ENCODE results near the gene ERC2.
"Not testable (repeated sequence)": the region's sequence is repeated elsewhere in the genome, so short reads cannot be mapped to it uniquely, and the experiment has no call there.

The ERC2 gene

GRCh38 chr3:56066405-56066804 is 401.9 kb downstream of the ERC2 start:
- not testable (repeated sequence) for DNase-seq (ENCODE audit: low read depth in 3 of 3)

GRCh38 chr3:56064684-56065083 is 403.6 kb downstream of the ERC2 start:
- no peak for DNase-seq (ENCODE audit: low read depth in 3 of 3)

GRCh38 chr3:56061279-56061626 is 407.0 kb downstream of the ERC2 start:
- DNase-seq (ENCODE audit: low read depth in 3 of 3) = no peak

GRCh38 chr3:56060521-56061278 is 407.6 kb downstream of the ERC2 start:
- DNase-seq (ENCODE audit: low read depth in 3 of 3) = no peak

- DNase-seq (ENCODE audit: low read depth in 3 of 3) = no peak
These were observed 408.5 kb downstream of the ERC2 start for GRCh38 chr3:56059731-56060130.

- DNase-seq (ENCODE audit: low read depth in 3 of 3) = no peak
These were observed 412.3 kb downstream of the ERC2 start for GRCh38 chr3:56055951-56056350.

GRCh38 chr3:56055546-56055945 is 412.7 kb downstream of the ERC2 start:
- no peak for DNase-seq (ENCODE audit: low read depth in 3 of 3)

- no peak for DNase-seq (ENCODE audit: low read depth in 3 of 3)
These were observed 413.4 kb downstream of the ERC2 start for GRCh38 chr3:56054844-56055243.

- DNase-seq (ENCODE audit: low read depth in 3 of 3) = no peak
These were observed 414.5 kb downstream of the ERC2 start for GRCh38 chr3:56053727-56054126.

- DNase-seq (ENCODE audit: low read depth in 3 of 3) = no peak
These were observed 416.1 kb downstream of the ERC2 start for GRCh38 chr3:56052188-56052587.

- DNase-seq (ENCODE audit: low read depth in 3 of 3) = no peak
These were observed 417.2 kb downstream of the ERC2 start for GRCh38 chr3:56051052-56051451.

- DNase-seq (ENCODE audit: low read depth in 3 of 3) = no peak
These were observed 419.3 kb downstream of the ERC2 start for GRCh38 chr3:56048946-56049345.

- DNase-seq (ENCODE audit: low read depth in 3 of 3) = no peak
These were observed 419.9 kb downstream of the ERC2 start for GRCh38 chr3:56048331-56048730.

GRCh38 chr3:56042326-56042951 is 425.8 kb downstream of the ERC2 start:
- no peak for DNase-seq (ENCODE audit: low read depth in 3 of 3)

GRCh38 chr3:56025326-56025725 is 442.9 kb downstream of the ERC2 start:
- DNase-seq (ENCODE audit: low read depth in 3 of 3) = no peak

- no peak for DNase-seq (ENCODE audit: low read depth in 3 of 3)
These were observed 444.7 kb downstream of the ERC2 start for GRCh38 chr3:56023546-56023945.

GRCh38 chr3:56022619-56023018 is 445.6 kb downstream of the ERC2 start:
- DNase-seq (ENCODE audit: low read depth in 3 of 3) = no peak

GRCh38 chr3:56019490-56020146 is 448.6 kb downstream of the ERC2 start:
- DNase-seq (ENCODE audit: low read depth in 3 of 3) = no peak

- DNase-seq (ENCODE audit: low read depth in 3 of 3) = not testable (repeated sequence)
These were observed 452.9 kb downstream of the ERC2 start for GRCh38 chr3:56015374-56015773.

GRCh38 chr3:56012721-56013120 is 455.5 kb downstream of the ERC2 start:
- DNase-seq (ENCODE audit: low read depth in 3 of 3) = no peak

- DNase-seq (ENCODE audit: low read depth in 3 of 3) = no peak
These were observed 463.0 kb downstream of the ERC2 start for GRCh38 chr3:56005196-56005805.

GRCh38 chr3:56003129-56003528 is 465.1 kb downstream of the ERC2 start:
- DNase-seq (ENCODE audit: low read depth in 3 of 3) = no peak

GRCh38 chr3:56001991-56002390 is 466.3 kb downstream of the ERC2 start:
- DNase-seq (ENCODE audit: low read depth in 3 of 3) = no peak

Measured in stimulated activated CD4-positive, alpha-beta T cell treated with anti-CD3 and anti-CD28 coated beads, TNF-alpha, amount 100 ng/mL, for 48 hours (primary cell).